K562 (cell line): ENCODE results near the gene CRELD2. TPM values are rescaled to one million over a fixed set of nuclear protein-coding genes. Genes with fewer than 3 reads are reported as not detected.

Source experiments
- FIP1L1 ChIP-seq: fragments of 200-400 bp; formaldehyde crosslinking; IDR thresholded peaks from 2 replicates; pipeline ENCODE4 v1.6.1; 2018; ENCODE audit warnings: mild to moderate bottlenecking, low read depth, low read length; ENCODE audit not compliant: poor library complexity, severe bottlenecking
- FOXM1 ChIP-seq, 2 experiments: fragments of 450-650 bp in 1 of 2; sonication (generic) in 1 of 2; formaldehyde crosslinking in 1 of 2; IDR thresholded peaks; 2 replicates each; pipeline versions ENCODE4 v1.6.1 to v1.9.0; 2017 to 2022; ENCODE audit warnings: low read depth in 2 of 2, mild to moderate bottlenecking in 2 of 2, missing genetic modification reagents in 1 of 2, moderate library complexity in 1 of 2
- GABPA ChIP-seq: fragments of 200-800 bp; sonication (Bioruptor generic); conservative IDR thresholded peaks from 2 replicates; pipeline ENCODE4 v1.6.1; 2016; ENCODE audit warnings: low read depth, missing genetic modification characterization, missing compliant biosample characterization
- HDAC1 ChIP-seq, 2 experiments: fragments of 450-650 bp; IDR thresholded peaks; 2 replicates each; pipeline ENCODE4 v1.6.1; 2016 to 2017; ENCODE audit warnings: inconsistent platforms in 1 of 2, mild to moderate bottlenecking in 1 of 2, moderate library complexity in 1 of 2
- MYC ChIP-seq, 2 experiments: fragments of 250-450 bp in 1 of 2; sonication (Bioruptor Pico) in 1 of 2; IDR thresholded peaks; 2 replicates each; pipeline versions ENCODE4 v1.5.1 to v1.6.1; 2012 to 2021; ENCODE audit warnings: low read depth in 2 of 2, borderline replicate concordance in 1 of 2, improper control_type of control experiment in 1 of 2, low read length in 1 of 2, mild to moderate bottlenecking in 1 of 2, moderate library complexity in 1 of 2
- MYNN ChIP-seq, 2 experiments: sonication (generic); formaldehyde crosslinking in 1 of 2; IDR thresholded peaks; 2 replicates each; pipeline versions ENCODE4 v1.5.0 to v1.6.1; 2016 to 2020; ENCODE audit warnings: antibody characterized with exemption in 1 of 2, missing genetic modification reagents in 1 of 2
- NR2C2 ChIP-seq, 2 experiments: fragments of 200-800 bp in 1 of 2; sonication (Bioruptor generic) in 1 of 2; sonication (generic) in 1 of 2; formaldehyde crosslinking in 1 of 2; IDR thresholded peaks; 2 replicates each; pipeline versions ENCODE4 v1.6.1 to v1.8.0; 2016 to 2022; ENCODE audit warnings: mild to moderate bottlenecking in 1 of 2, missing compliant biosample characterization in 1 of 2, missing genetic modification characterization in 1 of 2, missing genetic modification reagents in 1 of 2
- SMAD4 ChIP-seq: fragments of 250-450 bp; sonication (Bioruptor Pico); conservative IDR thresholded peaks from 2 replicates; pipeline ENCODE4 v1.8.0; 2021; ENCODE audit warnings: inconsistent platforms, mild to moderate bottlenecking, moderate library complexity
- SMARCE1 ChIP-seq: fragments of 450-650 bp; IDR thresholded peaks from 2 replicates; pipeline ENCODE4 v1.7.1; 2016; ENCODE audit warnings: mild to moderate bottlenecking
- TFAM ChIP-seq: fragments of 250-450 bp; sonication (Bioruptor Pico); conservative IDR thresholded peaks from 2 replicates; pipeline ENCODE4 v1.5.0; 2021; ENCODE audit warnings: mild to moderate bottlenecking, moderate library complexity
- U2AF2 ChIP-seq: fragments of 200-400 bp; formaldehyde crosslinking; optimal IDR thresholded peaks from 2 replicates; pipeline ENCODE3; 2017; ENCODE audit warnings: low read depth, mild to moderate bottlenecking, low read length
- ZBED1 ChIP-seq: IDR thresholded peaks from 2 replicates; pipeline ENCODE4 v1.6.1; 2014
- ZFX ChIP-seq: sonication (generic); formaldehyde crosslinking; IDR thresholded peaks from 2 replicates; pipeline ENCODE4 v1.8.0; 2022; ENCODE audit warnings: mild to moderate bottlenecking, missing genetic modification reagents, moderate library complexity
- polyA plus RNA-seq, 8 experiments: library from polyadenylated mRNA; depleted of rRNA in 4 of 8; stranded (reverse) in 5 of 8; unstranded in 3 of 8; fragments of >200 nt; fragmentation: Nextera tagmentation in 2 of 8; fragmentation: Illumina TruSeq in 1 of 8; extraction: Ambion mirVana in 2 of 8; extraction: Trizol in 1 of 8; gene quantifications; 2 replicates each; pipeline versions ENCODE4 v1.2.1 to v1.2.3, GENCODE V29; 2011 to 2014; ENCODE audit warnings: inconsistent platforms in 1 of 8, missing spikeins in 1 of 8
- total RNA-seq, 7 experiments: library from RNA; depleted of rRNA in 6 of 7; stranded (reverse); fragments of >200 nt in 6 of 7; fragmentation: Illumina TruSeq in 2 of 7; extraction: Trizol in 2 of 7; gene quantifications; 2 replicates each; pipeline versions ENCODE4 v1.2.1 to v1.2.3, GENCODE V29; 2011 to 2021; ENCODE audit warnings: low replicate concordance in 1 of 7
- TF ChIP-seq, protein P1 (sequence below), 2 experiments: IDR thresholded peaks; 2 replicates each; pipeline ENCODE4 v1.6.1; 2011; ENCODE audit warnings: borderline replicate concordance in 1 of 2, control low read depth in 1 of 2, low read depth in 1 of 2, low read length in 1 of 2, mild to moderate bottlenecking in 1 of 2, mixed read lengths in 1 of 2, moderate library complexity in 1 of 2; ENCODE audit not compliant: insufficient read depth in 1 of 2, insufficient read length in 1 of 2, poor library complexity in 1 of 2, severe bottlenecking in 1 of 2; ENCODE audit errors: extremely low read depth in 1 of 2
- TF ChIP-seq, protein P2 (sequence below): fragments of 450-650 bp; conservative IDR thresholded peaks from 2 replicates; pipeline ENCODE4 v1.6.1; 2016; ENCODE audit warnings: missing genetic modification characterization, low read depth, mild to moderate bottlenecking, control low read depth, missing compliant biosample characterization
- TF ChIP-seq, protein P3 (sequence below): sonication (generic); formaldehyde crosslinking; IDR thresholded peaks from 2 replicates; pipeline ENCODE4 v1.9.0; 2022; ENCODE audit warnings: mild to moderate bottlenecking, missing genetic modification reagents
- TF ChIP-seq, protein P4 (sequence below): fragments of 450-650 bp; formaldehyde crosslinking; IDR thresholded peaks from 2 replicates; pipeline ENCODE4 v1.4.0; 2020; ENCODE audit warnings: mild to moderate bottlenecking, moderate library complexity
- TF ChIP-seq, protein P5 (sequence below): sonication (generic); formaldehyde crosslinking; IDR thresholded peaks from 2 replicates; pipeline ENCODE4 v1.8.0; 2022; ENCODE audit warnings: mild to moderate bottlenecking, missing genetic modification reagents

Gene CRELD2
- total and polyA plus RNA-seq, 9 of the 15 experiments (the other 6 are each of a cell fraction or from before 2014, with no cell fraction given), result 0.96 to 25.3 (median 8.8) TPM

DNA sequence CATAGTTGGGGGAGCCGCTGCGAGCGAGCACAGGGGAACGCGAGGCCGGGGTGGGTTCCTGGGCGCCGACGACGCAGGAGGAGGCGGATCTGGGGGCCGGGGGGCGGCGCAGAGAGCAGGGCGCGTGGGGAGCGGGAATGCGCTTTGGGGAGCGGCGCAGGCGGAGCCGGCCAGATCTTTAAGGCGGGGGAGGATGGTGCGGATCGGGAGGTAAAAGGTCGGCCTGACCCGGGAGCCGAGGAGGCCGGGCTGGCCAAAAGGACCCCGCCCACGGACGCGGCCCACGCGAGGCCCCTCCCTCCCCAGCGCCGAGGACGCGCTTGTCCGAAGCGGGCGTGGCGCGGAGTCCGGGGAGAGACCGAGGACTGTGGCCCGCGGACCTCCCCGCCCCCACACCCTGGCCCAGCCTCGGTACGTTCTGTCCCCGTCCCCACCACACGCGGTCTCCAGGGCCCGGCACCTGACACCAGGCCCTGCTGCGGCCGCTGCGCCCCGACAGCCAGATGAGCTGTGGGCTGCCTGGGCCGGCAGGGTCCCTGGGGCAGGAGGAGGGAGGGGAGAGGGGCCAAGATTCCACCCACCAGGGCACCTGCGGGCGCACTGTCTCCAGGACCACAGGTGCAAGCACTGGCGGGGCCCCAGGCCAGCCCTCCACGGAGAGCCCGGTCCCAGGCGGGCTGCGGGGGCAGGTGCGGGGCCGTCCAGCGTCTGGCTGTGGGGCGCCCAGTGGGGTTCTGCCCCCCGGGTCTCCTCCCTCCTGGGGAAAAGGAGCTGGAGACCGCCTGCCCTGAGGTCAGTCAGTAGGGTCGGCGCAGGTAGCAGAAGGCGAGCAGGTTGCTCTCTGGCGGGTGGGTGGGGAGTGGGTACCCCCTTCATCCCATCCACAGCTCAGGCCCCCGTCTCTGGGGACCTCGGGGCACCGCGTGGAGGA lies 53.1 kb downstream of the CRELD2 start (continued):
- TF ChIP-seq, protein P1, sequence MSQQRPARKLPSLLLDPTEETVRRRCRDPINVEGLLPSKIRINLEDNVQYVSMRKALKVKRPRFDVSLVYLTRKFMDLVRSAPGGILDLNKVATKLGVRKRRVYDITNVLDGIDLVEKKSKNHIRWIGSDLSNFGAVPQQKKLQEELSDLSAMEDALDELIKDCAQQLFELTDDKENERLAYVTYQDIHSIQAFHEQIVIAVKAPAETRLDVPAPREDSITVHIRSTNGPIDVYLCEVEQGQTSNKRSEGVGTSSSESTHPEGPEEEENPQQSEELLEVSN (IDR thresholded peaks at IDR 0.05; ENCODE audit: borderline replicate concordance in 1 of 2, extremely low read depth in 1 of 2, insufficient read depth in 1 of 2, insufficient read length in 1 of 2, low read depth in 1 of 2, low read length in 1 of 2, poor library complexity in 1 of 2, severe bottlenecking in 1 of 2), result peak; percentile 58 to 74
- 0 out of 2 replicates have a peak, but pooled peaks have one; percentile 35 for TF ChIP-seq SMAD4 (CRISPR knock-in tag)
- TF ChIP-seq NR2C2 (CRISPR knock-in tag; IDR thresholded peaks at IDR 0.05), result no peak
- TF ChIP-seq NR2C2 (tag; IDR thresholded peaks at IDR 0.05), result peak; percentile 95
- no peak for TF ChIP-seq ZBED1
- no peak for TF ChIP-seq U2AF2
- TF ChIP-seq MYC (IDR thresholded peaks at IDR 0.05; ENCODE audit: low read depth, low read length), result 0 out of 2 replicates have a peak, but pooled peaks have one; percentile 2
- TF ChIP-seq MYC (CRISPR knock-in tag; IDR thresholded peaks at IDR 0.05; ENCODE audit: borderline replicate concordance, low read depth), result no peak
- TF ChIP-seq FIP1L1, result peak; percentile 22
- no peak for TF ChIP-seq SMARCE1
- peak in 1 of 2 experiments; percentile 45; a peak in 1 of 4 replicates for TF ChIP-seq HDAC1 (IDR thresholded peaks at IDR 0.05)
- no peak for TF ChIP-seq TFAM (CRISPR knock-in tag)
- peak; percentile 31; the same call in 1 of the 2 replicates for TF ChIP-seq GABPA (tag)
- TF ChIP-seq, protein P2, sequence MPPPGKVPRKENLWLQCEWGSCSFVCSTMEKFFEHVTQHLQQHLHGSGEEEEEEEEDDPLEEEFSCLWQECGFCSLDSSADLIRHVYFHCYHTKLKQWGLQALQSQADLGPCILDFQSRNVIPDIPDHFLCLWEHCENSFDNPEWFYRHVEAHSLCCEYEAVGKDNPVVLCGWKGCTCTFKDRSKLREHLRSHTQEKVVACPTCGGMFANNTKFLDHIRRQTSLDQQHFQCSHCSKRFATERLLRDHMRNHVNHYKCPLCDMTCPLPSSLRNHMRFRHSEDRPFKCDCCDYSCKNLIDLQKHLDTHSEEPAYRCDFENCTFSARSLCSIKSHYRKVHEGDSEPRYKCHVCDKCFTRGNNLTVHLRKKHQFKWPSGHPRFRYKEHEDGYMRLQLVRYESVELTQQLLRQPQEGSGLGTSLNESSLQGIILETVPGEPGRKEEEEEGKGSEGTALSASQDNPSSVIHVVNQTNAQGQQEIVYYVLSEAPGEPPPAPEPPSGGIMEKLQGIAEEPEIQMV, result 0 out of 2 replicates have a peak, but pooled peaks have one; percentile 38
- TF ChIP-seq, protein P3, sequence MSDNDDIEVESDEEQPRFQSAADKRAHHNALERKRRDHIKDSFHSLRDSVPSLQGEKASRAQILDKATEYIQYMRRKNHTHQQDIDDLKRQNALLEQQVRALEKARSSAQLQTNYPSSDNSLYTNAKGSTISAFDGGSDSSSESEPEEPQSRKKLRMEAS (CRISPR knock-in tag), result peak; percentile 85
- no peak for TF ChIP-seq MYNN (IDR thresholded peaks at IDR 0.05)
- no peak for TF ChIP-seq MYNN (CRISPR knock-in tag; IDR thresholded peaks at IDR 0.05)
- peak; percentile 72 for TF ChIP-seq ZFX (CRISPR knock-in tag)
- TF ChIP-seq, protein P4, sequence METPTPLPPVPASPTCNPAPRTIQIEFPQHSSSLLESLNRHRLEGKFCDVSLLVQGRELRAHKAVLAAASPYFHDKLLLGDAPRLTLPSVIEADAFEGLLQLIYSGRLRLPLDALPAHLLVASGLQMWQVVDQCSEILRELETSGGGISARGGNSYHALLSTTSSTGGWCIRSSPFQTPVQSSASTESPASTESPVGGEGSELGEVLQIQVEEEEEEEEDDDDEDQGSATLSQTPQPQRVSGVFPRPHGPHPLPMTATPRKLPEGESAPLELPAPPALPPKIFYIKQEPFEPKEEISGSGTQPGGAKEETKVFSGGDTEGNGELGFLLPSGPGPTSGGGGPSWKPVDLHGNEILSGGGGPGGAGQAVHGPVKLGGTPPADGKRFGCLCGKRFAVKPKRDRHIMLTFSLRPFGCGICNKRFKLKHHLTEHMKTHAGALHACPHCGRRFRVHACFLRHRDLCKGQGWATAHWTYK (CRISPR knock-in tag), result 0 out of 2 replicates have a peak, but pooled peaks have one; percentile 26
- TF ChIP-seq FOXM1 (IDR thresholded peaks at IDR 0.05; ENCODE audit: low read depth), result no peak
- TF ChIP-seq FOXM1 (CRISPR knock-in tag; IDR thresholded peaks at IDR 0.05; ENCODE audit: low read depth), result no peak; the same call in 1 of the 2 replicates
- TF ChIP-seq, protein P5, sequence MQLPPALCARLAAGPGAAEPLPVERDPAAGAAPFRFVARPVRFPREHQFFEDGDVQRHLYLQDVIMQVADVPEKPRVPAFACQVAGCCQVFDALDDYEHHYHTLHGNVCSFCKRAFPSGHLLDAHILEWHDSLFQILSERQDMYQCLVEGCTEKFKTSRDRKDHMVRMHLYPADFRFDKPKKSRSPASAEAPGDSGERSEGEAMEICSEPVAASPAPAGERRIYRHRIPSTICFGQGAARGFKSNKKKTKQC (CRISPR knock-in tag), result peak; percentile 80
